Neural cell (in vitro differentiated cells): ENCODE measurements around the gene NUTM2E.
"Not testable (repeated sequence)": the region's sequence is repeated elsewhere in the genome, so short reads cannot be mapped to it uniquely, and the experiment has no call there.

Source experiments
- CTCF ChIP-seq: fragments of 450-650 bp; IDR thresholded peaks from 2 replicates; pipeline ENCODE4 v1.5.1; 2014; ENCODE audit warnings: antibody characterized with exemption, mild to moderate bottlenecking, moderate library complexity; ENCODE audit not compliant: poor library complexity, severe bottlenecking
- EZH2 ChIP-seq: fragments of 200-600, 300-800 bp; shearing (Covaris generic), sonication (generic); IDR thresholded peaks from 2 replicates; pipeline ENCODE4 v1.6.1; 2014; ENCODE audit warnings: antibody characterized with exemption, low read length, borderline replicate concordance, mild to moderate bottlenecking; ENCODE audit not compliant: insufficient read depth, poor library complexity, severe bottlenecking

- TF ChIP-seq CTCF, EZH2: not testable (repeated sequence)
Observed at GRCh38 chr10:79789351-79789750, 37.2 kb upstream of the NUTM2E start.
